NCI-H1105 (cell line): ENCODE data around the gene SAP25.
A peak's percentile ranks its signal among the peaks of the same experiment; 100 is the strongest.

Experiments
- DNase-seq: peaks from one replicate; lab custom pipeline; 2025; lab: John Stamatoyannopoulos, UW

SAP25 gene

DNA sequence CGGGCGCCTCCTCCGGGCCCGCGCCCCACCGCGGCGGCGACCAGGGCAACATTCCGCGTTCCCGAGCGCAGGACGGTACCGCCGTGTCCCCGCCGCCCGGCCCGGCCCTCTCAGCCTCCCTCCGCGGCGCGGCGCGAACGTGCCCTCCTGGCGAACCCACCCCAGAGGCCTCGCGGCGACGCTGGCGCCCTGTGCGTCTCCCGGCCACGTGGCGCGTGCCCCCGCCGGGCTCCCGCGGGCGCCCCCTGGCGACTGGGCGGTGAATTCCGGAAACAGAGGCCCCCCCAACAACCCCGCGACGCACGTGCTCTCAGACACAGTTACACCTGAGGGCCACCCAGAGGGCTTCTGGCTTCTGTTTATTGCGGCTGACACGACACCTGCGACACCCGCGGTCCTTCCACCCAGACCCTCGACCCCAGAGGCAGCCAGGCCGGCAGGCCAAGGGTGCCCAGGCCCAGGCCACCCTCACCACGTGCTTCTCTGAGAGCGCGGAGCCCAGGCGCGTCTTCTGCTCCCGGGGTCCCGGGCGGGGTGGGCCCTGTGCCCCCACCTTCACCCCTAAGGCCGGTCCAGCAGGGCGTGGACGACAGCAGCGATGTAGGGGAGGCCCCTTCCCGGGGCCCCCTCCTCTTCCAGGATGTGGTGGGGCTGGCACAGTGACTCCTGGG lies at the start of gene SAP25:
SAP25 (minus strand) TSS at position 210 of the 671 bp plus-strand sequence; CDS start at position 52, 158 bp downstream.
- DNase-seq: no peak

DNA sequence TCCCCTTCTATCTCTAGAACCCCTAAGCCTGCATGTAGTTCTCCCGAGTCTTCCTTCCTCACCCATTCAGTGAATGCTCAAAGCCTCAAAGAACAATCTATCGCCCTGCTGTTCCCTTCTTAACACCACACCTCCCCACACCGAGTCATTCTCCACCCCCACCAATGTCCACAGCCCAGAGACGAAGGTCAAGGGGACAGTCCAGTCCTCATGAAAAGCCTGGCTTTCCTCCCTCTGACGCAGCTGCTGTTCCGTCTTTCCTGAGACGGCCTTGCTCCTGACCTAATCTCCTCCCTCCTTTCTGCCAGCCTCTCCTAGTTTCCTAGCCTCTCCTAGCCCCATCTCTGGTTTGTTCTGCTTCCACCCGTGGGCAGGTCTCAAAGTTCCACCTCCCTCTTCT lies 47.9 kb upstream of the SAP25 start:
- no peak for DNase-seq

DNA sequence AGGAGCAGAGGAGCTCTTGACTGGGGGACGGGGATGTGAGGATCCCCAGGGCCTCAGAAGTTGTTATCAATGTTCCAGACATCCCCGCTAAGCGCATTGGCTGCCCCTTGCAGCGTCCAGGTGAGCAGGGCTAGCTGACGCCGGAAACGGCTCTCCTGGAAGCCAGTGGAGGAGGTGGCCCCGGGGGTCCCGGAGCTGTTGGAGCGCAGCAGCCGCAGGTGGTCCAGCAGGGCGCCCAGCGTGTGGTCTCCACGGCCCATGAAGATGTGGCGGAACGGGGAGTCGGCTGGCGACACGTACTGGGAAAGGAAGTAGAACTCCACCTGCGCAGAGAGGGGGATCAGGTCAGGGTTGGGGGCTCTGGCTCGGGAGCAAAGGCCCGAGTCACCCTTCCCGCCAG lies 47.1 kb upstream of the SAP25 start:
- DNase-seq: no peak

GRCh38 chr7:100620239-100620638 lies 46.5 kb upstream of the SAP25 start:
- no peak for DNase-seq

DNA sequence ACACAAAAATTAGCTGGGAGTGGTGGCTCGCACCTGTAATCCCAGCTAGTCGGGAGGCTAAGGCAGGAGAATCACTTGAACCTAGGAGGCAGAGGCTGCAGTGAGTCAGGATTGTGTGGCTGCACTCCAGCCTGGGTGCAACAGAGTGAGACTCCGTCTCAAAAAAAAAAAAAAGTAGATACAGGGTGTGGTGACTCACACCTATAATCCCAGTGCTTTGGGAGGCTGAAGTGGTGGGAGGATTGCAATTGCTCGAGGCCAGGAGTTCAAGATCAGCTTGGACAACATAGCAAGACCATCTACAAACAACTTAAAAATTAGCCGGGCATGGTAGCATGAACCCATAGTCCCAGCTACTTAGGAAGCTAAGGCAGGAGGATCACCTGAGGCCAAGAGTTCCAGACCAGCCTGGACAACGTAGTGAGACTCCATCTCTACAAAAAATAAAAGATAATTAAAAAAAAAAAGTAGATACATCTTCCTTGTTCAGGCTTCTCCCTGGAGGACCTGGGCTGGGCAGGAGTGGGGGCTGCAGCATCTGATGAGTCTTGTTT lies 40.7 kb upstream of the SAP25 start:
- DNase-seq: no peak

- no peak for DNase-seq
Observed at GRCh38 chr7:100613412-100614175, 39.9 kb upstream of the SAP25 start.

- DNase-seq: no peak
Observed at GRCh38 chr7:100612730-100613390, 39.2 kb upstream of the SAP25 start.

- DNase-seq: peak; percentile 98
Observed at GRCh38 chr7:100611983-100612729, 38.5 kb upstream of the SAP25 start, which contains the start of gene MOSPD3. TSS of gene MOSPD3 (plus strand) at chr7:100612540. CDS start at chr7:100612792, 252 bp downstream.

DNA sequence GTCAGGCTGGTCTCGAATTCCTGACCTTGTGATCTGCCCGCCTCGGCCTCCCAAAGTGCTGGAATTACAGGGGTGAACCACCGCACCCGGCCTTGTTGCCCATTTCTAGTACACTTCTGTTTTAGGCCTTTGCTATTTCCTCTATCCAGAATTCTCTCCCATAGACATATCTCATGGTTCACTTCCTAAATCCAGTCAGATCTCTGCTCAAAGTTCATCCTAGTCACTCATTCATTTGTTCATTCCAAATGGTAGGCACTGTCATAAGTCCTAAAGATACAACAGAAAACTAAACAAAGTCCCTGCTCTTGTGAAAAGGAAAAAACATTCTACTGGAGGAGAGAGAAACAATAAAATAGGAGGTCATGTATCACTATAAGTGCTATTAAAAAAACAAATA lies 36.3 kb upstream of the SAP25 start:
- DNase-seq: no peak

- no peak for DNase-seq
Observed at GRCh38 chr7:100607111-100607510, 33.4 kb upstream of the SAP25 start.

GRCh38 chr7:100606313-100606712 lies 32.6 kb upstream of the SAP25 start:
- no peak for DNase-seq

DNA sequence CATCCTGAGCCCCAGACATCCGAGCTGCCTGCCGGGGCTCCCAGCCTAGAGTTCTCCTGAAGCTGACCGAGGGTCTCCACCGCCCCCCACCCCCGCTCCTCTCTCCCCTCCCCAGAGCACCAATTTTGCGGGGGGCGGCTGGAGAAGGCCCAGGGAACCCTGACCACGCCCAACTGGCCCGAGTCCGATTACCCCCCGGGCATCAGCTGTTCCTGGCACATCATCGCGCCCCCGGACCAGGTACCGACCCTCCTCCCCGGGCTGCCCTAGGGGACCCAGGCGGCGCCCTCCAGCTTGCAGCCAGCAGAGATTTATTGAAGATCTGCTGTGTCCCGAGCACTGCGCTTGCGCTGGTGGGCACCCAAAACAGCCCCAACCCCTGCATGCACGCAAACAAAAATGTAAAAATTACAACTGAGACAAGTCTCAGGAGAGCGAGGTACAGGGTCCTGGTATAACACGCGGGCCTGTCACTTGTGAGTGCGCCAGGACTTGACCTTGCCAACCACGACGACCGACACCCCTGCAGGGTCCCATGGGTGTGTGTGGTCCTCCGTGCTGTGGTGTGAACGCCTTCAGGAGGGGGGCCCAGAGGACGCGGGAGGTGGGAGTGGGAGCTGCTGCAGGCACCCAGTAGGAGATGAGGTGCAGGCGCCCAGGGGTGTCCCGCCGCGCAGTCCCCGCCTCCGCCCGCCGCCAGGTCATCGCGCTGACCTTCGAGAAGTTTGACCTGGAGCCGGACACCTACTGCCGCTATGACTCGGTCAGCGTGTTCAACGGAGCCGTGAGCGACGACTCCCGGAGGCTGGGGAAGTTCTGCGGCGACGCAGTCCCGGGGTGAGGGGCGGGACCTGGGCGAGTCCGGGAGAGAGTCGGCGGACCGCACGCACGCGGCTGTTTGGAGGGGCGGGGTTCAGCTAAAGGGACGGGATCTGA lies 31.5 kb upstream of the SAP25 start:
- DNase-seq: no peak

GRCh38 chr7:100604028-100604975 lies 30.6 kb upstream of the SAP25 start:
- DNase-seq: peak; percentile 28

DNA sequence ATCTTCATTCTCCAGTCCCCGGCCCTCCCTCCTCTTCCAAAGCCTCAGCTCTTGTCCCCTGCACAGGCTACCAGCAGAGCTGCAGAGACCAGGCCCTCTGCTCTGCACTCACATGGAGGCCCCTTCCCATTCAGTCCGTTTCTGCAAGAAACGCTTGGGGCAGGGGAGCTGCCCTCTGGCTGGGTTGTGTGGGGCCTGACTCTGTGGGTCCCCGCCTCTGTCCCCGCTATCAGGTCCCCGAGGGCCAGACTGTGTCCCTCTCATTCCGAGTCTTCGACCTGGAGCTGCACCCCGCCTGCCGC lies 30.0 kb upstream of the SAP25 start:
- DNase-seq: no peak

DNA sequence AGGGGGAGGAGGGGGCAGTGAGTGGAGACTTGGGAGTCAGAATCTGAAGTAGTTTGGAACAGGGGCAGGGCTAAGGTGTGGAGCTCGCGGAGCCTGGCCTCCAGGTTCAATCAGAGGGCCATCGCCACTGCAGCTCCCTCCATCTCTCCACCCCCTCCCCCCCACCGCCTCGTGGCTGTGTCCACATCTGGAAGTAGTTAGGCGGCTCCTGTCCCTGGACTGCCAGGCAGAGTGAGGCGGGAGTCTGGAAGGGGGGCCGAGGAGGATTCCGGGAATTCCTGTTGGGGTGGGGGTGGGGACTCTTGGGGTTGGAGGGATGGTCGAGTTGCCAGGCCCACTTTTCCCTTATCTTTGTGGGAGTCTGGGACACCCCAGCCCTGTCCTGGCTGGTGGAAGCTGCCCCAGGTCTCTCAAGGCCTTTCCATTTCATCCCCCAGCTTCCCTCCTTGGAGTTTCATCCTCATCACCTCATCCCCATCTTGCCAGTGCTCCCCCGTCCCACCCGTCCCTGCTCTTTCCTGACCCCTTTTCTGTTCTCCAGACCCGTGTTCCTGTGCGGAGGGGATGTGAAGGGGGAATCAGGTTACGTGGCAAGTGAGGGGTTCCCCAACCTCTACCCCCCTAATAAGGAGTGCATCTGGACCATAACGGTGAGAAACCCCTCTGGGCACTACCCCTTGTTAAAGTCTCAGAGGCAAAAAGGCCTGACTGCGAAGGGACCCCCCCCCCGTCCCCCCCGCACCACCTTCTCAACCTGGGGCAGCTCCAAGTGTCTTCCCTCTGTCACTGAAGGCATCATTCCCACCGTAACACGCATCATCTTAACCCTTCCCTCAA lies 29.4 kb upstream of the SAP25 start:
- DNase-seq: no peak

- DNase-seq: no peak
Observed at GRCh38 chr7:100600730-100601038, 27.0 kb upstream of the SAP25 start.

DNA sequence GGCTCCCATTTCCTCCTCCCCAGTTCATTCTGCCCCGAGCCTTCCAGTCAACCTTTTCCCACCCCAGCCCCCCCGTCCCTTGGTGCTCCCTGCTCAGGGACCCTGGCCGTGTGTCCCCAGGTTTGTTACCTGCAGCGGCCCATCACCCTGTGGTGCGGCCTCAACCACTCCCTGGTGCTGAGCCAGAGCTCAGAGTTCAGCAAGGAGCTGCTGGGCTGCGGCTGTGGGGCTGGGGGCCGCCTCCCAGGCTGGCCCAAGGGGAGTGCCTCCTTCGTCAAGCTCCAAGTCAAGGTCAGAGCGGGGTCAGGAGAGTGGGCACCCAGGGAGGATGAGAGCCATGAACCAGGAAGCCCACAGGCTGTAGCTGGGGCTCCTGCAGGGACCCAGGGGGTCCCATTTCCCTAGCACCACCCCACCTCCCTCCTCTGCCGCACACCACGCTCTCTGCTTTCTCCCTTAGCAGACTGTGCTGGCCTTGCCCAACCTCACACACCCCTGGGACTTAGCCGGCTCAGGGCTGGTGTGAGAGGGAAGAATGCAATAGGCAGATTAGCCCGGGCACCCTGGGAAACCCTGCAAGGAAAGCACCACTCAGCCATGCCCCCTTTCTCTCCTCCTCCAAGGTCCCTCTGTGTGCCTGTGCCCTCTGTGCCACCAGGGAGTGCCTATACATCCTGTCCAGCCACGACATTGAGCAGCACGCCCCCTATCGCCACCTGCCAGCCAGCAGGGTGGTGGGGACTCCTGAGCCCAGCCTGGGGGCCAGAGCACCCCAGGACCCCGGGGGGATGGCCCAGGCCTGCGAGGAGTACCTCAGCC lies 26.4 kb upstream of the SAP25 start:
- DNase-seq: no peak

- DNase-seq: no peak
Observed at GRCh38 chr7:100598425-100598824, 24.7 kb upstream of the SAP25 start.
